PC-3 (cell line): ENCODE results near the gene FAM151A.

Source experiments
- CTCF ChIP-seq: fragments of 300-600 bp; sonication (generic); conservative IDR thresholded peaks from 2 replicates; pipeline ENCODE4 v1.5.1; 2017; ENCODE audit warnings: antibody characterized with exemption, low read depth, mild to moderate bottlenecking, low read length
- EZH2phosphoT487 ChIP-seq: fragments of 300-600 bp; sonication (generic); IDR thresholded peaks from 2 replicates; pipeline ENCODE4 v1.6.1; 2018; ENCODE audit warnings: mild to moderate bottlenecking, antibody characterized with exemption, low read length, borderline replicate concordance

- no peak for TF ChIP-seq CTCF
- TF ChIP-seq EZH2phosphoT487, result no peak
These were observed 18.6 kb downstream of the FAM151A start for GRCh38 chr1:54604572-54605370.
